Stimulated activated CD4-positive, alpha-beta T cell treated with anti-CD3 and anti-CD28 coated beads, Interleukin-1b, Interleukin-23, amount 100 ng/mL, for 24 hours (primary cell): Measurements from ENCODE around the gene PRELID3B.
"Not testable (repeated sequence)": the region's sequence is repeated elsewhere in the genome, so short reads cannot be mapped to it uniquely, and the experiment has no call there.

Experiments used
- DNase-seq, 4 experiments: peaks; one replicate each; pipeline ENCODE4 v3.0.0-alpha.2; 2020; ENCODE audit warnings: low read depth in 4 of 4, low spot score in 1 of 4

The PRELID3B gene

DNA sequence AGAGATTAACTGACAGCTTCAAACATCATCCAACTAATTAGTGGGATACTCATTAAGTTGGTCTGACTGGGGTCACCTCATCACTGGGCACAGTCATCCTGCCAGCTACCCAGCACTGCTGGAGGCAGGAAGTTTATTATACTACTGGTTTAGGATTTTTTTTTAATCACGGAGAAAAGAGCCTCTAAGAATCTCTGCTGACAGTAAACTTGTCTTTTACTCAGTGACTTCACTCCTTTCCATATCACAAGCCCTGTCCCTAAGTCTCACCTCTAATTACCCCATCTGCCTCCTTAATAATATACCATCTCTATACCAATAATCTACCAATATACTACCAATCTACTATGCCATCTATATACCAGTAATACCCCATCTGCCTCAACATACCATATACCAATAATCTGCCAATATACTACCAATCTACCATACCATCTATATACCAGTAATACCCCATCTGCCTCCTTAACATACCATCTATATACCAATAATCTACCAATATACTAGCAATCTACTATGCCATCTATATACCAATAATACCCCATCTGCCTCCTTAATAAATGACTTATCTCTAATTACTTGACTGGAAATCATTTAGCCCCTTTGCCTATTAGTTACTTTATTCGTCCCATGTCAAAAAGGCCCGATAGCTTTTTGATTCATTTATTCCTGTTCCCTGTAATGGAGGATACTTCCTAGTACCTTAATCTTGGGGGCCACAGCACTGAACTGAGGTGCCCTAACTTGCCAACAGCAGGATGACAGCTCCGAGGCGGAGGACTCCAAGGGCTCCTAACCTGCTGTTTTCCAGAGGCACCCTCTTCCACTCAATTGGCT, 15.5 kb downstream of the PRELID3B start:
- DNase-seq: no peak

DNA sequence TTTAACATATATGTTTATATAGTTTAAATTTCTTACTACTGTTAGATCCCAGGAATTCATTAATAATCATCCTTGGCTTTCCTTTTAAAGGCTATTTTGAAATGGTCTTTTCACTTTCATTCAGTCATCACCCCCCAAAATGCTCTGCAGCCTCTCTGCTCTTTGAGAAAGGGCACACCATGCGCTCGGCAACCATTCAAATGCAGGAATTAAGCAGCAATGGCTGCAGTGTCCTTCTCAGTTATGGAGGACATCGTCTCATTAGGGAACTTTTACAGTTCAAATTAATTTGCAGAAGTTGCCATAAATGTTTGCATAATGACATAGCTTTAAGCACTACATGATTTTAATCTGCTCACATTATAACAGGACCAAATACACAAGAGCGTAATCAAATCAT, 17.1 kb downstream of the PRELID3B start:
- DNase-seq: no peak

DNA sequence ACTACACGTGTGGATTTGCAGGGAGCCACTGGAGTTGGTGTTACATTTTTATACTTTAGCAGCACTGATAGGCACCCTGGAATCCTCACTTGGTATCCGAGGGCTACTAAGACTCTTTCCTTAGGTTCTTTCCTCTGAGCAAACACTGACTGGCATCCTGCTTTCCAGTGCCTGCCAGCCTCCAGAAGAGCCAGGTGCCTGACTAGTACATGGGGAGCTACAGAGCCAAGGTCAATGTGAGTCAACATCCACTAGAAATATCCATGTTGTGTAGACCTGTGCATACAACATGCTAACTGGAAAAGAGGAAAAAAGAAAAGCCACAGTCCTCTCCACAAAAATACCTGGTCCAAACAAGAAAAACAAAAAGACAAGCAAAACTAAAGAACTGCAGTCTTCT, 17.5 kb downstream of the PRELID3B start:
- DNase-seq: no peak

DNA sequence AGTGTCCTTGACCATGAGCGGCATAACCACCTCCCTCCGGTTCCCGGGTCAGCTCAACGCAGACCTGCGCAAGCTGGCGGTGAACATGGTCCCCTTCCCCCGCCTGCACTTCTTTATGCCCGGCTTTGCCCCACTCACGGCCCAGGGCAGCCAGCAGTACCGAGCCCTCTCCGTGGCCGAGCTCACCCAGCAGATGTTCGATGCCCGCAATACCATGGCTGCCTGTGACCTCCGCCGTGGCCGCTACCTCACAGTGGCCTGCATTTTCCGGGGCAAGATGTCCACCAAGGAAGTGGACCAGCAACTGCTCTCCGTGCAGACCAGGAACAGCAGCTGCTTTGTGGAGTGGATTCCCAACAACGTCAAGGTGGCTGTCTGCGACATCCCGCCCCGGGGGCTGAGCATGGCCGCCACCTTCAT, 18.5 kb downstream of the PRELID3B start:
- DNase-seq: no peak

DNA sequence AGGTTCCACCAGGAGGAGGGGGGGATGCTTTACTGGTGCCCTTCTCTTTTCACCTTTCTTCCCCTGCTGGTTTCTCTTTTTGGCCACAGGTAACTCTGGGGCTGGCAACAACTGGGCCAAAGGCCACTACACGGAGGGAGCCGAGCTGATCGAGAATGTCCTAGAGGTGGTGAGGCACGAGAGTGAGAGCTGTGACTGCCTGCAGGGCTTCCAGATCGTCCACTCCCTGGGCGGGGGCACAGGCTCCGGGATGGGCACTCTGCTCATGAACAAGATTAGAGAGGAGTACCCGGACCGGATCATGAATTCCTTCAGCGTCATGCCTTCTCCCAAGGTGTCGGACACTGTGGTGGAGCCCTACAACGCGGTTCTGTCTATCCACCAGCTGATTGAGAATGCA, 19.0 kb downstream of the PRELID3B start:
- DNase-seq: no peak

DNA sequence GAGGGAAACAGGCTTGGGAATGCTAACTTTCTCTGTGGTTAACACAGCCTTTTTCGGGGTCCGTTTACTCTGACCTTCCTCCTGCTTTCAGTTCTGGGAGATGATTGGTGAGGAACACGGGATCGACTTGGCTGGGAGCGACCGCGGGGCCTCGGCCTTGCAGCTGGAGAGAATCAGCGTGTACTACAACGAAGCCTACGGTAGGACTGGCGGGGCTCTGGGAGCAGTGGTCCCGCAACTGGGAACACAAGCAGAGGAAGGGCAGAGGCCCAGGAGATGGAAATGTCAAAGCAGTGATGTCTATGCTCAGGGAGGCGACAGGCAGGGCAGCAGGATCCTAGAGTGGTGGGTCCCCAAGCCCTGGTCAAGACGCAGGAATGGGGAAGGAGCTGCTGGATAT, 19.8 kb downstream of the PRELID3B start:
- no peak for DNase-seq

DNA sequence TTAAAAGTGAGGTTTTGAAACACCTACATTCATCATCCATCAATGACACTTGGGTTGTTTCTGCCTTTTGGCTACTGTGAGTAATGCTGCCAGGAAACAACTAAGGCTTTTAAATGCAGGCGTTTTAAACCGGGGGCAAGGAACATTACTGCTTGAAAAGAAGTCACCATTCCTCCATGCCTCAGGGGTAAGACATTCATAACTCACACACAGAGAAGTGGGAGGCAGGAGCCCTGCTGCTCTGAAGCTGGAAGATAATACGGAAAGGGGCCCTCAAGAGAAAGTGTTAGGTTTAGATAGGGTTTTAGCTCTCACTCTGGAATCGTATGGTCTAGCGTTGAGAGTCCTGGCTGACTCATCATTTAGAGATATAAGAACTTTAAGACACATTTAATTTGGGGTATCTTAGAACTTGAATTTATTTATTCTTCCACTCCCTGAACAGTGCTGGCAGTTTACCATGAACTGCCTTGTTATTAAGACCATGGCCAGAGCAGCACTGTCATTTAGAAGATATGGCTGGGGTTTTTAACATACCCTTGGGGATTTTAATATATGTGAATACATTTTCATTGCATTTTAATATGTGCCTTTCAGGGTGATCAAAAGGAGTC, 21.5 kb downstream of the PRELID3B start:
- no peak for DNase-seq

DNA sequence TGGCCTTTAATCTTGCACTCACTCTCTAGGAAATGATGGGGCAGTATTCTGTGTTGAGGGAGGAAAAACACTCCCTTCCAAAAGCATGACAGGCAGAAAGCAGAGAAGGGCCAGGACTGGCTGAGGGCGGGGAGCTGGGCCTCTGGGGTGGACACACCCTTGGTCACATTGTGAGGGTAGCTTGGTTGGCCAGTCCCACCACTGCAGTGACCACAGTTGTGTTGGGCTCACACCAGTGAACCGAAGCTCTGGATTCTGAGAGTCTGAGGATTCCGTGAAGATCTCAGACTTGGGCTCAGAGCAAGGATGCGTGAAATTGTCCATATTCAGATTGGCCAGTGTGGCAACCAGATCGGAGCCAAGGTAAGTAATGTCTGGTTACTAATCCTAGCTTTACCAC, 23.4 kb downstream of the PRELID3B start, which contains the start of gene TUBB1:
Gene TUBB1 (plus strand): TSS at position 213 of the 400 bp plus-strand sequence. CDS start 94 bp downstream, at position 307.
- DNase-seq: no peak

DNA sequence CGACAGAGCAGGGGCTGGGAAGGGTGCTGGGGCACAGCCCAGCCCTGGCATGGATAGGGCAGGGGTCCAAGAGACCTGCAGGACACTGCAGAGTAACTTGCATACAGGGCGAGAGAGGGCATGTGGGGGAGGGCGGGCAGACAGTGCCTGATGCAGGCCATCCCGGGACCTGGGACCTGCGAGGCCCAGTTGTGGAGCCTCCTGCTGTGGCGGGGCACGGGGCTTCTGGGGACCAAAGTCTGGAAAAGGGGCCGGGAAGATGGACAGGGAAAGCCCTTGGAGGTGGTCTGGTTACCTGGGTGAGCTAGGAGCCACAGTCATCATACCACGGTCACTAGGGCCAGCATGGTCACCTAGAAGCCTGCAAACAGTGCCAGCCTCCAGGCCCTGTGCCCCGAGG, 23.8 kb downstream of the PRELID3B start:
- no peak for DNase-seq

DNA sequence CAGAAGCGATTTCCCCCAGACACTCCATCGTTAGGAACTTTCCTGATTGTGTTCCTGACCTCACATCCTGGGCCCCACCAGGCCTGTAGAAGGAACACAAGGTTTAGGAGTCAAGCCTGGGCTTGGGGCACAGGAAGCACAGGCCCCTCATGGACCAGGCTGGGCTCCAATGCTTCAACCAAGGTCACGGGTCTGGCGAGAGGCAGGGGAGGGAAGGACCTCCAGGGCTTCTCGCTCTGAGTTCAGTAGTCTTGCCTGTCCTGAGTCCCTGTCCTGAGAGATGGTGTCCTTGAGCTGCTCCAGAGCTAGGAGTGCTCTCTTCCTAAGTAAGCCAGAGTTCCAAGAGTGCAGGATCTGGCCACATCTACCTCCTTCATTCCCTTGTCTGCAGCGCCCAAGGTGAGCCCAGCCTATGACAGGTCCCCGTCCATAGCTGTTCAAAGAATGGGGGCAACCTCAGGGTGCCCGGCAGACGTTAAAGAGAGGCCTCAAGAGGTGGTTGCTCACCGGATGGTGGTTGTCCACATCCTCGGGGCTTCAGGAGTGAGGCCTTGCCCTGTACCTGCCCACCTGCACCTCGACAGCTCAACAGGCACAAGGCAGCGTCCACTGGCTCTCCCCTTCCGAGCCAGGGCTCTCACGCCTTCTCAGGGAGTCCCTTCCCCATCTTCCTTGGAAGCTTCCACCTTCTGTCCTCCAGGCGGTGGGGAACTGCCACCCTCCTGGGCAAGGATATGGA, 24.9 kb downstream of the PRELID3B start:
- no peak for DNase-seq

DNA sequence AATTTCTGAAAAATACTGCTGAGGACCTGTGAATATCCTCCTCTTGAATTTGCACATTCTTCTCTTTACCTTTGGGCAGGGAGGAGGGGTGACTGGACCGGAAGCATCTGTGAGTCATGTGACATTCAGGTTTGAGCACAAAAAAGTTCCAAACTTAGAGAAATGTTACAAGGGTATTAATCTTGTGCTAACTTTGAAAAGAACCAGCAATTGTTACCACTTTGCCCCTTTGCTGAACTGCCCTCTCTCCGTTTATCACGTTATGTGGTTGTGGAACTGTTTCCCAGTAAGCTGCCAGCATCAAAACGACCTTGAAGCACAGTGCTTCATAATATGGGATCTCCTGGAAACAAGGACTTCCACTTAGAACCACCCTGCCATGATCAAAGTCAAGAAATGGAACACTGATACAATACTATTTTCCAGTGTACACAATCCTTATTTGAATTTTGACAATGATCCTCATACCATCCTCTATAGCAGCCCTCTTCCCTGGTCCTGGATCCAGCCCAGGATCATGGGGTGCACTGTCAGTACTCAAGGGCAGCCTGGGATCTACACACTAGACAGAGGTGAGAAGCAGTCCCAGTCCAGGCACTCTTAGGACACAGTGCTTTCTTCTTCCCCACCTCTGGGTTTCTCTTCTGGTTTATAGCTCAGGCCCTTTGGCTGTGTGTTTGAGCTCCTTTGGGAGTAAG, 25.6 kb downstream of the PRELID3B start:
- no peak for DNase-seq

DNA sequence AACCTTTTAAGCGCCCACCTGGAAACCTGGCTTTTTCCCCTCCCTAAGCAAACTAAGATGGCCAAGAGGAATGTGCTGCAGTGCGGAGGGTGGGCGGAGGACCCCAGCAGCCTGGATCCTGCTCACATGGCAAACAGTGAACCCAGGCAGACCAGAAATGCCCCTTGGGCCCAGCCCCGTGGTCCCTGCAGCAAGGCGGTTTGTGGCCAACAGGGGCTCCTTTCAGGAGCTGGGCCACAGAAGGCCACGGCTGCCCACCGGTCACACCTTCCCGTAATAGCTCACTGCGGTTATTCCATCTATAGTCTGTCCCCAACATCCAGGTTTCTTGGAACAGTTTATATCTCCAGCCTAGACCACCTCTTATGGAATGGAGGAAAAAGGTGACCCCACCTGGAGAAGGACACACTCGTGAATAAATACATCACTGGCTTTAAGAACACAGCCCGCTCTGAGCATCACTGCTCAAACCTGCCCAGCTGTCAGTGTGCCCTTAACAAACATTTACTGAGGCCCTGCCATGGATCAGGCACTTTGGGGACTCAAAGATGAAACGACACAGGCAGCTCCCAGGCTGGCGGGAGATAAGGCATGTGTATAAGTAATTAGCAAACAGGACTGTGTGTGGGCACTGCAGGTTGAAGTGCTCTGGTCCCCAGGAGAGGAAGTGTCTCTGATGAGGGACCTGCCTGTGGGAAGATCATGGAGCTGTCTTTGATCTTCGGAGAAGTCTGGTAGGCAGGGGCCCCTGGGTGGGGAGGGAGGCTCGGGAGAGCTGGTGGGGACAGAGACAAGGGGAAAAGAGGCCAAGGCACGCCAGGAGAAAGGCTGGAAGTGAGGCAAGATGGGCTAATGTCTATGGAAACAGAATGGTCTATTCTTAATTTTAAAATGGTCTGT, 26.5 kb downstream of the PRELID3B start:
- DNase-seq: no peak

DNA sequence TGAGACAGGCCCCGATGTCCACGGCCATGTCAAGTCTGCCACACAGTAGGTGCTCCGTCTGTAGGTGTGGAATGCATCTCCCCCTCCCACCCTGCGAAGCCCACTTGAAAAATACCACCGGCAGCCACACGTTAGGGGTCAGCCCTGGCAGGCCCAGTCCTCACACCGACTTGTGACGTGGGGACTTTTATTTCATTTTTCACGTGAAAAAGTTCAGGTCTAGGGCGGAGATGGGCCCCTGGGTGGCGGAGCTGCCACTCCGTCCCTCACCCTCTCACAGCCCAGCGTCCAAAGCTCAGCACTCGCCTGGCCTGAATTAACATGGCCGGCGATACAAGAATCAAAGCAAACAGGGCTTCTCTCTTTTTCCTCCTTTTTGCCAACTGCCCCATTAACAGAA, 27.2 kb downstream of the PRELID3B start:
- DNase-seq: no peak

DNA sequence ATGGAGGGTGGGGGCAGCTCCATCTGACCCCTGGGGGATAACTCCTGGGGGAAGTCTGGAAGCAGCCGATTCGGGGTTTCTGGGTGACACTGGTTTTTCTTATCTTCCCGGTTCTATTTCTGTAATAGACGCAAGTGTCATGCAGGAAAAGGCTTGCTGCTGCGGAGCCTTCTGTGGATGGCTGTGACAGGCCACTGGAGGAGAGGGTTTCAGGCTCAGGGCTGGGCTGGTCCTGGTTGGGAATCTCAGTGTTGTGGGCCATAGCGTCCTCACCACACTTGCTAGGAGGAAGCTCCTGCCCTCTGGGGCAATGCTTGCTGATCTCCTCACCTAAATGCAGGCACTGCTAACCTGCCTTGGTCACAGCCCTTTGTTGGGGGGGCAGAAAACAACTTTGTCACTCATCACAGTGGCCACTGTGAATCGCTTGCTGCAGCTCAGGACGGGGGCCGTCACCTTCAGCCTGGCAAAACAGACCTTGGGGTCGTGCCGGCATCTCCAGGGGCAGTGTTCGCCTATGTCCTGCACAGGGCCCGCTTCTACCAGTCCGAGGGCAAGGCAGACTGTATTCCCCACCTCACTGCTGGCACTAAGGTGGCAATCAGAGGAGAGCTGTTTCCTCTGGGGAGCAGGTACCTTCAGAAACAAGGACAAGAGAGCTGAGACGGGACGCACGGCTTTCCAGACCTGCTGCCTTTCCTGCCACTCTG, 27.8 kb downstream of the PRELID3B start:
- no peak for DNase-seq

DNA sequence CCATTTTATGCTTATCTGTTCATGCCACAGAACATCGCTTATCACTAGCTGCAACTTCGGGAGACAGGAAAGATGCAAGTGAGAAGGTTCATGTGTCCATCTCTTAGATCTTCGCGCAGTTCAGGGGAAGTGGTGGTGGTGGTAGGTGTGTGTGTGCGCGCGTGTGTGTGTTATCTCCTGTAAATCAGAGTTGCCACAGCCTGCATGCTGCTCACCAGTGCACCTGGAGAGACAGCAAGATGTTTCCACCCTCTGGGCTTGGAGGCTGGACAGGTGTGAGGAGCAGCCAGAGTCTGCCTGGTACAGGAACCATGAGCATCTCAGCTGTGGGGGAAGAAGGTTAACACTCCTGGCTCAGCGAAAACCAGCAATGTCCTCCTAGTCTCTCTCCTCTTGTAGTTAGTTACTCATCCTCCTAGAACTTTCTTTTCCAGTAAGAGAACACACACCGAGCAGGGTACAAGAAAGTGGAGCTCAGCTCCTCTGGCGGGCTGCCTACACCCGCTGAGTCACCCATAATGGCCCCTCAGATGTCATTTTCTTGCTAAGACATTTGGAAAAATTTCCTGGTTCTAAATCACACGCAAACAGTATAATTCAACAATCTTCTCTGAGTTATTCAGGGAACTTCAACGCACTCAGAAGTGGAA, 28.5 kb downstream of the PRELID3B start:
- DNase-seq: no peak

DNA sequence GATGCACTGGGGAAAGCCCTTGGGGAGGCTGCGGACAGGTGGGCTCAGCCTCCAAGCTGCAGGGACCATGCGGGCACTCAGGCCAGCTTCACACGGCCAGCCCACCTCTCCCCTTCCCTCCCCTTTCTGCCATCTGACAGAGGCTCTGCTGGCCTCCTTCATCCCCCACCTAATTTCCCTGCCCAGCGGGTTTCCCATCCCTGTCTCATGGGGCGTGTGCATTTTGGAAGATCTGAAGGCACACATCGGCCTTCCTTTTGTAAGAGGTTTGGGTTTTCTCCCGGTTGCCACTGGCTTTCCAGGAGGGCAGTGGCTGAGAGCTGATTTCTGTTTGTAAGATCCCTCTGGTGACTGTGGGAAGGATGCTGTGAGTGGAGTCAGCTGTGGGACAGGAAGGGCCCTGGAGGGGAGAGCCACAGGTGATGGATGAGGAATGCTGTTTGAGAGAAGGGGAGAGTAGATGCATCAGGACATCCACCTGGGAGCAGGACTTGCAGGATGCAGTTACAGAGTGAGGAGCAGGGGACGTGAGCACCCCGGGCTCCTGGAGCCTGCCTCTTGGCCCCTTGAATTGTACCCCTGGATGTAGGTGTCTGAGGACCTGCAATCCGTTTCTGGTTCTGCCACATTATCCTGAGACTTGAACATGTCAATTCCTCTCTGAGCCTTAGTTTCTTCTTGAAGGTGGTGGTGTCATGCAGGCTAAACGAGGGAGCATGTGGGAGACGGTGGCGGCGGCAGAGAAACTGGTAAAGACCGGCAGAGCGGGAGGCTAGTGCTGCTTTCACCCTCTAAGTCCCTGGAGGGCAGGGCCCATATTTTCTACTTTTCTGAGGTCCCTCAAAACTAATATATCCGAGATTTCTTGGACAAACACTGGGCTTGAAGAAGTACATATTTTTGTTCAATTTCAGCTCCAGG, 29.3 kb downstream of the PRELID3B start:
- DNase-seq: no peak

DNA sequence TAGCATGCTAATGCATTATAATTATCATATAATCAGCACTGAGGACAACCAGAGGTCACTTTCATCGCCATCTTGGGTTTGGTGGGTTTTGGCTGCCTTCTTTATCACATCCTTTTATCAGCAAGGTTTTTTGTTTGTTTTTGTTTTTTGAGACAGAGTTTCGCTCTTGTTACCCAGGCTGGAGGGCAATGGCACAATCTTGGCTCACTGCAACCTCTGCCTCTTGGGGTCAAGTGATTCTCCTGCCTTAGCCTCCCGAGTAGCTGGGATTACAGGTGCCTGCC, 30.8 kb downstream of the PRELID3B start:
- DNase-seq: not testable (repeated sequence)
